LNCaP clone FGC (cell line): ENCODE data around the gene CPNE9.

Experiments
- DNase-seq: peaks from one replicate; pipeline ENCODE4 v3.0.0-alpha.2; 2011; ENCODE audit warnings: low read depth
- H3K4me3 ChIP-seq: 2 replicates; pipeline ENCODE4 v1.5.1; 2011; ENCODE audit warnings: mild to moderate bottlenecking, low read depth, low read length, control low read depth
- CTCF ChIP-seq: IDR thresholded peaks from 2 replicates; pipeline ENCODE4 v1.5.1; 2012; ENCODE audit warnings: mild to moderate bottlenecking; ENCODE audit not compliant: control insufficient read depth, insufficient read depth; ENCODE audit errors: extremely low read depth

CPNE9 gene

GRCh38 chr3:9703736-9704346, at the start of gene CPNE9:
Gene CPNE9, plus strand, starts transcription at chr3:9703833. Its CDS starts 164 bp downstream, at chr3:9703997.
- no peak within 1 kb of the TSS for H3K4me3 ChIP-seq
- TF ChIP-seq CTCF: no peak
- no peak for DNase-seq

GRCh38 chr3:9659849-9660248, 43.8 kb upstream of the CPNE9 start:
- DNase-seq: no peak
- no peak overlapping the region for H3K4me3 ChIP-seq
- TF ChIP-seq CTCF: no peak

GRCh38 chr3:9660972-9661371, 42.7 kb upstream of the CPNE9 start:
- TF ChIP-seq CTCF: no peak
- H3K4me3 ChIP-seq: no peak overlapping the region
- DNase-seq: no peak

GRCh38 chr3:9664119-9664751, 39.4 kb upstream of the CPNE9 start:
- DNase-seq: no peak
- H3K4me3 ChIP-seq: no peak overlapping the region
- TF ChIP-seq CTCF: no peak

GRCh38 chr3:9666704-9667445, 36.8 kb upstream of the CPNE9 start:
- no peak for TF ChIP-seq CTCF
- DNase-seq: no peak
- H3K4me3 ChIP-seq: no peak overlapping the region

- no peak overlapping the region for H3K4me3 ChIP-seq
- DNase-seq: no peak
- no peak for TF ChIP-seq CTCF
Observed at GRCh38 chr3:9669277-9669676, 34.4 kb upstream of the CPNE9 start.
